Ovary (tissue), 3 donors: ENCODE data around the gene CCDC78.

ENCODE experiments used
- CTCF ChIP-seq, 3 donors: fragments of 450-650 bp in 2 of 3; fragments of 200-600 bp in 1 of 3; IDR thresholded peaks; one replicate each; pipeline versions ENCODE4 v1.5.1 to v1.8.0; 2016 to 2022; ENCODE audit warnings: antibody characterized with exemption in 3 of 3, mild to moderate bottlenecking in 1 of 3
- POLR2A ChIP-seq: fragments of 450-650 bp; IDR thresholded peaks from one replicate; pipeline ENCODE4 v1.6.1; 2017; ENCODE audit warnings: antibody characterized with exemption, mild to moderate bottlenecking, moderate library complexity
- donor health status: DM: no; HTN: no; CAD: no.

GRCh38 chr16:711084-711483 is 15.2 kb downstream of the CCDC78 start:
- TF ChIP-seq POLR2A (no peak), CTCF (IDR thresholded peaks at IDR 0.05) (no peak)
